ENCODE data around the gene MACROD1. TPM values are rescaled to one million over a fixed set of nuclear protein-coding genes. Genes with fewer than 3 reads are reported as not detected.

MACROD1 gene
- total RNA-seq, 1 donor from 2014 or later: 20.2 TPM

DNA sequence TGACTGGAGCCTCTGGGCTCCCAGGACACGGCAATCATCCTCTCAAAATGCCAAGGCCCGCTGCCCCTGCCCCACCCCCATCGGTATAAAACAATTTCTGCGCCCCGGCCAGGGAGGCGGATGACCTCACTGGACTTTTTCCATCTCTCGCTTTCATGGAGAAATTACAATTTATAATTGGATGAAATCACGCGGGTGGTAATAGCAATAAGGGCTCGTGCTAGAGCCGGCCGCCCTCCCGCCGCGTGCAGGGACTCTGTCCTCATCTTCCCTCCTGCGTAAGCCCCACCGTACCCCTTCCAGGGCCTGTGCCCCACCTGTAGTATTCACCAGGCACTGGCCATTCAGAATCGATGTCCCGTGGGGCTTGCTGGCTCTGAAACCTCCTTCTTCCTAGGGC, 64.5 kb downstream of the MACROD1 start:
- no peaks in the 10 kb centered on the region for H3K9me3 Mint-ChIP-seq
- DNase-seq (ENCODE audit: low spot score): no peak
- H3K27me3 Mint-ChIP-seq (ENCODE audit: insufficient read depth): no peaks in the 10 kb centered on the region
- no peak overlapping the region for H3K27ac Mint-ChIP-seq
- no peaks in the 10 kb centered on the region for H3K4me1 Mint-ChIP-seq (ENCODE audit: low read depth)
- H3K4me3 Mint-ChIP-seq: no peak overlapping the region
- intact Hi-C loops (cut with micrococcal nuclease): no loop called here
- H3K36me3 Mint-ChIP-seq (ENCODE audit: low read depth): no peaks in the 10 kb centered on the region

DNA sequence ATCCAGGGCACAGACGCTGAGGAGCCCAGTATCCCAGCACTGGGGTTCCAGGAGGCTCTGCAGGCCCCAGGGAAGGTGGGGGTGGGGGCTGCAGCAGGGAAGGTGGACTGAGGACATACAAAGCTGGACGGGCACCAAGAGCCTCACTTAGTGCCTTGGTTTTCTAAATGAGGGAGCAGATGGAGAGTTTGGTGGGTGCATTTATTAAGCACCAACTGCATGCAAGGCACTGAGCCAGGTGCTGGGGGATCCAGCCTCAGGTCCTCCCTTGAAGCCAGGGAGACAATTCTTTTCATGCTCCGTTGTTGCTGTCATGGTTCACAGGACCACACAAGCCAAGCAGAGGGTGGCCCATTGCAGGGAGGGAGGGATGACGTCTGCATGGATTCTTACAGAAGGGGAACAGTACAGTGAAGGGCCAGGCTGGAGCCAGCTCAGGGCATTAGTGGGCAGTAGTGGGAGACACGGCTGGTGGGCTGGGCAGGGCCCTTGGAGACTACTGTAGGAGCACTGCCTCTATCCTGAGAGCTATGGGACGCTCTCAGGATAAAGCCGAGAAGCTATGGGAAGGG, 65.0 kb downstream of the MACROD1 start:
- intact Hi-C loops (cut with micrococcal nuclease): no loop called here
- Mint-ChIP-seq H3K27me3 (ENCODE audit: insufficient read depth) (no peaks in the 10 kb centered on the region), H3K36me3 (ENCODE audit: low read depth) (no peaks in the 10 kb centered on the region), H3K27ac (no peak overlapping the region), H3K9me3 (no peaks in the 10 kb centered on the region), H3K4me1 (ENCODE audit: low read depth) (no peaks in the 10 kb centered on the region), H3K4me3 (no peak overlapping the region)
- DNase-seq (ENCODE audit: low spot score): no peak

GRCh38 chr11:64100360-64100759, 65.6 kb downstream of the MACROD1 start:
- no peak for DNase-seq (ENCODE audit: low spot score)
- Mint-ChIP-seq H3K36me3 (ENCODE audit: low read depth) (no peaks in the 10 kb centered on the region), H3K27me3 (ENCODE audit: insufficient read depth) (no peaks in the 10 kb centered on the region), H3K9me3 (no peaks in the 10 kb centered on the region), H3K27ac (no peak overlapping the region), H3K4me1 (ENCODE audit: low read depth) (no peaks in the 10 kb centered on the region), H3K4me3 (no peak overlapping the region)
- intact Hi-C loops (cut with micrococcal nuclease): no loop called here

- intact Hi-C loops (cut with micrococcal nuclease): no loop called here
- Mint-ChIP-seq H3K9me3 (no peaks in the 10 kb centered on the region), H3K27ac (no peak overlapping the region), H3K36me3 (ENCODE audit: low read depth) (no peaks in the 10 kb centered on the region), H3K4me3 (no peak overlapping the region), H3K27me3 (ENCODE audit: insufficient read depth) (no peaks in the 10 kb centered on the region), H3K4me1 (ENCODE audit: low read depth) (no peaks in the 10 kb centered on the region)
- DNase-seq (ENCODE audit: low spot score): no peak
These were observed 66.5 kb downstream of the MACROD1 start for GRCh38 chr11:64099436-64099835.

DNA sequence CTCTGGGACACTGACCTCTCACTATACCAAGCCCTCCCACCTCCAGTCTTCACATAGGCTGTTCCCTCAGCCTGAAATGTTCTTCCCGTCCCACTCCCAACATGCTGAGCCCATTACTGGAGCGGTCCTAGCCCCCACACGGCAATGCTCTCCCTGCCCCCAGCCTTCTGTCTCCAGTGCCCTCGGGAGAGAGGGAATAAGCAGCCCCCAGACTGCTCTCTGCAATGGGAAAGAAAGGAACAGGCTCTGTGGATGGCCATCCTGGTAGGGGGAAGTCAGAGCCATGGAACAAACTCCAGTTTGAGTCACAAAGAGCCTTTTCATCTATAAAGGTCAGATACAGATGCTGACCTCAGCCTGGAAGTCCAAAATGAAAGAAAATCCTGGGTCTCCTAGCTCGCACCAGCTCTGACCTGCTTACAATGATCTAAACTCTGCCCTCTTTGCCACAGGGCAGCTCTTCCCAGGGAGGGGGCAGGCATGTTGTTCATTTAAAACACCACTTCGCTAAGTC, 67.5 kb downstream of the MACROD1 start:
- Mint-ChIP-seq H3K27ac (no peak overlapping the region), H3K4me1 (ENCODE audit: low read depth) (no peaks in the 10 kb centered on the region), H3K27me3 (ENCODE audit: insufficient read depth) (no peaks in the 10 kb centered on the region), H3K4me3 (no peak overlapping the region), H3K9me3 (no peaks in the 10 kb centered on the region), H3K36me3 (ENCODE audit: low read depth) (no peaks in the 10 kb centered on the region)
- intact Hi-C loops (cut with micrococcal nuclease): no loop called here
- DNase-seq (ENCODE audit: low spot score): no peak

DNA sequence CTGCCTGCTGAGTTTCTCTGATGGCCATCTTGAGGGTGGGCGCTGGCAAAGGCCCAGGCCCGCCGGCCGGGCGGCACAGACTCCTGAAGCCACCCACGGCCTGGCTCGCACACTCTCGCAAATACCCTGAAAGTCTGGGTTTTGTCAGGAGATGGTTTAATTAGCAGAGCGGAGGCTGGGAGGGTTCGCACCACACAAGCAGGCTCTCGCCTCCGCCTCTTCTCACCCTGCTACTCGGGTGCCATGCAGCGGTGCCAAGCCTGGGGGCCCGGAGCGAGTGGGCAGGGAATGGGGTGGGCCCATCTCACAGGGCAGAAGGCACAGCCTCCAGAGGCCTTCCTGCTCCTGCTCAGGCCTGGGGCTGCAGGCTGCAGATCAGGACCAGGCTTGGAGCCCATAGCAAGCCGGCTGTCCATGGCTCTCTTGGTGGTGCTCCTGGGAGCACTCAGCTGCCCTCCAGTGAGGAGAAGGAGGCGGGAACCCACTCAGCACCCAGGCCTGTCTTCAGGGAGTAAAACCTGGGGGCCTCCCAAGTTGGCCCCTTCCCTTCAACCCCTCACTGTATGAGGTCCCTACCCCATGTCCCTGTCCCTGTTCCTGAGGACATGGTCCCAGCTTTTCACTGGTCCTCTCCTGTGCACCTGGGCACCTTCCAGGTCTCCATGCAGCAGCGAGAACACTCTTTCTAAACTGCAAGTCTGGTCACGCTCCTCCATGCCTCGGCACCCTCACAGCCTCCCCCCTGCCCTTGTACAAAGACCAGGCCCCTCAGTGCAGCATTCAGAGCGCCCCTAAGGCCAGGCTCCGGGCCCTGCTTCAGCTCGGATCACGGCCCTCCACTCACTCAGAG, 68.2 kb downstream of the MACROD1 start:
- no peak for DNase-seq (ENCODE audit: low spot score)
- Mint-ChIP-seq H3K4me1 (ENCODE audit: low read depth) (no peaks in the 10 kb centered on the region), H3K27ac (no peak overlapping the region), H3K4me3 (no peak overlapping the region), H3K9me3 (no peaks in the 10 kb centered on the region), H3K36me3 (ENCODE audit: low read depth) (no peaks in the 10 kb centered on the region), H3K27me3 (ENCODE audit: insufficient read depth) (no peaks in the 10 kb centered on the region)
- intact Hi-C loops (cut with micrococcal nuclease): no loop called here

GRCh38 chr11:64096835-64097234, 69.1 kb downstream of the MACROD1 start:
- H3K36me3 Mint-ChIP-seq (ENCODE audit: low read depth): no peaks in the 10 kb centered on the region
- intact Hi-C loops (cut with micrococcal nuclease): no loop called here

DNA sequence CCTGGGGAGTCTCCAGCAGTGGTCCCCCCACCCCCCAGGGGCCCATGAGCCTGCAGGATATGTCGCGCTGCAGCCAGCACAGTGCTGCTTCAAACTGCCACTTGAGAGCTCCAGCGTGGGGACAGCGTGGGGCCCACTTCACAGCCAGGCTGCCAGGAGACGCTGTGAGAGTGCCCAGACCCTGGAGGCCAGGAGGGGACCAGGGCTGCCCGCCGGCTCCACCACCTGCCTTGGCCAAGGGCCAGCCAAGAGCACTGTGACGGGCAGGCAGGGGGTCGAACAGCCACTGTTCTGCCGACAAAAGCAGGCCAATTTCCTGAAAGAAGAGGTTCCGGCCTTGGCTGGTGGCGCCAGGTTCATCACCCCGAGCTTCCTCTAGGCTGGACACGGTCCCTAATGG, 70.0 kb downstream of the MACROD1 start:
- H3K9me3 Mint-ChIP-seq: no peaks in the 10 kb centered on the region
- H3K27me3 Mint-ChIP-seq (ENCODE audit: insufficient read depth): no peaks in the 10 kb centered on the region
- no peak overlapping the region for H3K27ac Mint-ChIP-seq
- no peak for DNase-seq (ENCODE audit: low spot score)
- intact Hi-C loops (cut with micrococcal nuclease): no loop called here
- H3K4me1 Mint-ChIP-seq (ENCODE audit: low read depth): no peaks in the 10 kb centered on the region
- no peaks in the 10 kb centered on the region for H3K36me3 Mint-ChIP-seq (ENCODE audit: low read depth)
- no peak overlapping the region for H3K4me3 Mint-ChIP-seq

More at GRCh38 chr11:64096835-64097234, 69.1 kb downstream of the MACROD1 start:
- no peaks in the 10 kb centered on the region for H3K4me1 Mint-ChIP-seq (ENCODE audit: low read depth)
- no peak overlapping the region for H3K27ac Mint-ChIP-seq
- H3K27me3 Mint-ChIP-seq (ENCODE audit: insufficient read depth): no peaks in the 10 kb centered on the region
- H3K4me3 Mint-ChIP-seq: no peak overlapping the region
- H3K9me3 Mint-ChIP-seq: no peaks in the 10 kb centered on the region
- DNase-seq (ENCODE audit: low spot score): no peak

DNA sequence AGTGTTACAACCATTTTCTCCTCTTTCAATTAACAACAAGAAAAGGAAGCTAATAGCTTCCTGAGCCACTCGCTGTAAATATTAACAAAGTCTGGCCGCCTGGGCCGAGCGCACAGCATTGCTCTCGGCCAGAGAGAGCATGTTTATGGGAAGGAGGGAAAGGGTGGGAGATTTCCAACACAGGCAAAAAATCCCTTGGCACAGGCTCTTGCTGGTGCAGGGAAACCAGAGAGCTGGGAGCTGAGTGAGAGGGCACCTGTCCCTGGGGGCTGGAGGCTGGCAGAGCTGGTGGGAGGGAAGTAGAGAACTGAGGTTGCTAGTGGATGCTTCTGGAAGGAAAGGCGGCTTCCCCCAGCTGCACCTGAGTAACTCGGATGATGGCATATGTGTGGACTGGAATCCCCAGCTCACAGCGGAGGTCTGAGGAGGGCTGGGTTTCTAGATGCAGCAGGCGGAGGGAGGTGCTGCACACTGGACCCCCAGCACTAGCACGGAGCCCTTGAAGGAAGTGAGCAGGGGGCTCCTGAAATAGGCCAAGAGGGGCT, 70.6 kb downstream of the MACROD1 start:
- Mint-ChIP-seq H3K4me3 (no peak overlapping the region), H3K4me1 (ENCODE audit: low read depth) (no peaks in the 10 kb centered on the region), H3K27me3 (ENCODE audit: insufficient read depth) (no peaks in the 10 kb centered on the region), H3K9me3 (no peaks in the 10 kb centered on the region), H3K36me3 (ENCODE audit: low read depth) (no peaks in the 10 kb centered on the region), H3K27ac (no peak overlapping the region)
- DNase-seq (ENCODE audit: low spot score): no peak
- intact Hi-C loops (cut with micrococcal nuclease): no loop called here

GRCh38 chr11:64094463-64095260, 71.3 kb downstream of the MACROD1 start:
- Mint-ChIP-seq H3K9me3 (no peaks in the 10 kb centered on the region), H3K4me1 (ENCODE audit: low read depth) (no peaks in the 10 kb centered on the region), H3K4me3 (no peak overlapping the region), H3K27me3 (ENCODE audit: insufficient read depth) (no peaks in the 10 kb centered on the region), H3K36me3 (ENCODE audit: low read depth) (no peaks in the 10 kb centered on the region), H3K27ac (no peak overlapping the region)
- intact Hi-C loops (cut with micrococcal nuclease): no loop called here
- DNase-seq (ENCODE audit: low spot score): no peak

DNA sequence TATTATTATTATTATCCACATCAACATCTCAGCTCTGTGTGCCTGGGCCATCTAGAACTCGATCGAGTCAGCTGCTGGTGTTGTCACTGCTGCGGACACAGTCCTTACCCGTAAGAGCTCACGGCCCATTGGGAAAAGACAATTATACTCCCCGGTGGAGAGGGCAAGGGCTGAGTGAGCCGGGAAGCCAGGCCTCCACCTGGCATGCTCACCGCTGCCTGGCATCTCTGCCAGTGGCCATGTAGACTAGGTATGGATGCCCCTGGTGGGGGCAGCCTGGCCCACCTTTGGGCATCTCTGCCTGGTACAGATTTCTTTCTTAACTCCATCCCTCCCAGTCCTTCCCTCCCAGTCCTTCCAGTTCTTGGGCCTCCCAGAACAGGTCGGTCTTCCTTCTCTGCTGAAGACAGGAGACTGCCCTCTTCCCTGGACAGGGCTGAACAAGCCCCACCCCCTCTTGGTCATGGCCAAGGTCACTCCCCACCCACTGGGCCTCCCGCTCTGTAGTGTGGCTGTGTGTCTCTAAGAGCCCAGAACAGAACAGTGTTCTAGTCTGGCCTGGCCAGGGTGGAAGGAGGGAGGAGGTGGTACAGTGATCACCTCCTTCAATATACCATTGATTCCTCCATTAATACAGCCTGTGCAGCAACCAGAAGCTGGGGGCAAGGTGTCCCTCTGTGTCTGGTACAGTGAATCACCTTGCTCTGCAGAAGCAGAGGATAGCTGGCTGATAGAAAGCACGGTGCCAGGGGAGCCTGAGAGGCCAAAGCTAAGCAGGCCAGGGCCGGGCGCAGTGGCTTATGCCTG, 72.5 kb downstream of the MACROD1 start:
- H3K9me3 Mint-ChIP-seq: no peaks in the 10 kb centered on the region
- no peaks in the 10 kb centered on the region for H3K27me3 Mint-ChIP-seq (ENCODE audit: insufficient read depth)
- no peaks in the 10 kb centered on the region for H3K4me1 Mint-ChIP-seq (ENCODE audit: low read depth)
- DNase-seq (ENCODE audit: low spot score): no peak
- H3K36me3 Mint-ChIP-seq (ENCODE audit: low read depth): no peaks in the 10 kb centered on the region
- H3K4me3 Mint-ChIP-seq: no peak overlapping the region
- intact Hi-C loops (cut with micrococcal nuclease): no loop called here
- H3K27ac Mint-ChIP-seq: no peak overlapping the region

GRCh38 chr11:64092761-64093136, 73.2 kb downstream of the MACROD1 start:
- Mint-ChIP-seq H3K4me3 (no peak overlapping the region), H3K9me3 (no peaks in the 10 kb centered on the region), H3K36me3 (ENCODE audit: low read depth) (no peaks in the 10 kb centered on the region), H3K27me3 (ENCODE audit: insufficient read depth) (no peaks in the 10 kb centered on the region), H3K27ac (no peak overlapping the region), H3K4me1 (ENCODE audit: low read depth) (no peaks in the 10 kb centered on the region)
- intact Hi-C loops (cut with micrococcal nuclease): no loop called here
- DNase-seq (ENCODE audit: low spot score): no peak

Measured in activated T-helper 1 cell treated with anti-CD3 and anti-CD28 coated beads, Interleukin-12 subunit alpha, Interleukin-12 subunit beta, Interleukin-2, Interleukin-4 antibody, amounts not matched to agents 30 ng/mL and 10 ng/mL and 1 ng/mL, durations not matched to agents 14 hours and 24 hours and 36 hours (primary cell).